WTC11 (cell line): ENCODE measurements around the gene SYCN. TPM values are rescaled to one million over a fixed set of nuclear protein-coding genes. Genes with fewer than 3 reads are reported as not detected.
"Not testable (repeated sequence)": the region's sequence is repeated elsewhere in the genome, so short reads cannot be mapped to it uniquely, and the experiment has no call there.

Experiments used
- ATAC-seq: fragments of 200-7000 bp; cut with Tn5 transposase; 2 replicates; pipeline ENCODE4 v1.10.0; 2021; ENCODE audit warnings: mild to moderate bottlenecking, moderate library complexity
- CTCF ChIA-PET: fragments of 300-600 bp; sonication (Branson Sonifier 250); formaldehyde crosslinking; loops from one replicate; lab custom pipeline; 2021; ENCODE audit warnings: antibody characterized with exemption; lab: Charles Lee
- POLR2A ChIA-PET: fragments of 350-600 bp; sonication (Branson Sonifier 250); formaldehyde crosslinking; loops from one replicate; lab custom pipeline; 2021; ENCODE audit warnings: antibody characterized with exemption; lab: Charles Lee
- DNase-seq: peaks from one replicate; pipeline ENCODE4 v3.0.0; 2021; ENCODE audit warnings: low spot score
- H3K27ac Mint-ChIP-seq: 2 replicates; pipeline ENCODE4 v1.8.0; 2021; ENCODE audit warnings: mixed read lengths
- H3K27me3 Mint-ChIP-seq: 2 replicates; pipeline ENCODE4 v1.8.0; 2021; ENCODE audit warnings: low read depth, mild to moderate bottlenecking, moderate library complexity, mixed read lengths
- H3K36me3 Mint-ChIP-seq: 2 replicates; pipeline ENCODE4 v1.8.0; 2021; ENCODE audit warnings: mixed read lengths
- H3K4me1 Mint-ChIP-seq: 2 replicates; pipeline ENCODE4 v1.8.0; 2022; ENCODE audit warnings: mixed read lengths
- H3K4me3 Mint-ChIP-seq: 2 replicates; pipeline ENCODE4 v1.8.0; 2021; ENCODE audit warnings: mild to moderate bottlenecking, moderate library complexity, mixed read lengths
- H3K9me3 Mint-ChIP-seq: 2 replicates; pipeline ENCODE4 v1.8.0; 2021; ENCODE audit warnings: mixed read lengths
- CBFB ChIP-seq: sonication (generic); formaldehyde crosslinking; IDR thresholded peaks from 2 replicates; pipeline ENCODE4 v1.8.1; 2022; ENCODE audit warnings: mild to moderate bottlenecking, low read depth, missing genetic modification reagents
- ESRRA ChIP-seq: sonication (generic); formaldehyde crosslinking; IDR thresholded peaks from 2 replicates; pipeline ENCODE4 v1.8.1; 2022; ENCODE audit warnings: mild to moderate bottlenecking, missing genetic modification reagents, borderline replicate concordance
- HMGA2 ChIP-seq: fragments of 250-450 bp; sonication (Bioruptor Pico); IDR thresholded peaks from 2 replicates; pipeline ENCODE4 v1.4.0; 2021; ENCODE audit warnings: mild to moderate bottlenecking, moderate library complexity
- MXD4 ChIP-seq: fragments of 250-450 bp; sonication (Bioruptor Pico); IDR thresholded peaks from 2 replicates; pipeline ENCODE4 v1.8.0; 2021; ENCODE audit warnings: mild to moderate bottlenecking, moderate library complexity, borderline replicate concordance
- NR1H2 ChIP-seq: sonication (generic); formaldehyde crosslinking; IDR thresholded peaks from 2 replicates; pipeline ENCODE4 v1.9.0; 2021; ENCODE audit warnings: mild to moderate bottlenecking, moderate library complexity, missing genetic modification reagents
- TEAD4 ChIP-seq: sonication (generic); formaldehyde crosslinking; IDR thresholded peaks from 2 replicates; pipeline ENCODE4 v1.8.0; 2022; ENCODE audit warnings: mild to moderate bottlenecking, missing genetic modification reagents
- ZNF121 ChIP-seq: sonication (generic); formaldehyde crosslinking; IDR thresholded peaks from 2 replicates; pipeline ENCODE4 v1.8.0; 2023; ENCODE audit warnings: missing genetic modification reagents
- total RNA-seq: library from RNA; stranded (reverse); gene quantifications from 3 replicates; pipeline ENCODE4 v1.2.3, GENCODE V29; 2021
- TF ChIP-seq, protein P1 (sequence below): sonication (generic); formaldehyde crosslinking; IDR thresholded peaks from 2 replicates; pipeline ENCODE4 v1.8.0; 2022; ENCODE audit warnings: missing genetic modification reagents
- TF ChIP-seq, protein P2 (sequence below): fragments of 250-450 bp; sonication (Bioruptor Pico); IDR thresholded peaks from 2 replicates; pipeline ENCODE4 v1.9.0; 2021; ENCODE audit warnings: moderate library complexity, mild to moderate bottlenecking, inconsistent platforms, borderline replicate concordance
- TF ChIP-seq, protein P3 (sequence below): sonication (generic); formaldehyde crosslinking; IDR thresholded peaks from 2 replicates; pipeline ENCODE4 v1.8.0; 2022; ENCODE audit warnings: mild to moderate bottlenecking, missing genetic modification reagents
- TF ChIP-seq, protein P4 (sequence below): fragments of 250-450 bp; sonication (Bioruptor Pico); IDR thresholded peaks from 2 replicates; pipeline ENCODE4 v1.8.0; 2021; ENCODE audit warnings: mild to moderate bottlenecking
- TF ChIP-seq, protein P5 (sequence below): sonication (generic); formaldehyde crosslinking; IDR thresholded peaks from 2 replicates; pipeline ENCODE4 v1.8.0; 2023; ENCODE audit warnings: missing genetic modification reagents

SYCN gene
- total RNA-seq, 1 experiment from 2014 or later = 0.77 TPM

DNA sequence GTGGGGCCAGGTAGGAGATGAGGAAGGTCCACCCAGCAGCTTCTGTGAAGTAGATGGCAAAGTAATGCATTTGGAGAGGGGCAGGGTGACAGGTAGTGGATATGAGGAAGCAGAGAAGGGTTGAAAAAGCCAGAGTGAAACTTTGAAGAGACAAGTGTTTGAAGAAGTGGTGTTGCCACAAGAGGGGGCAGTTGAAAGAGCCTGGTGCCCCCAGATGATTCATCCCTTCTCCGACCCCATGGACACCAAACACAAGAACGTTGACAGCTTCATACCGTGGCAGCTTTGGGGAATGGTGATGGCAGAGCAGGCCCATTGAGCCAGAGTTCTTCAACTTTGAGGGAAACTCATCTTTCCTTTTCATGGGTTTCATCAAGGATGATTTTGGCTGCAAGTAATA, 20.8 kb upstream of the SYCN start (continued):
- TF ChIP-seq, protein P1, sequence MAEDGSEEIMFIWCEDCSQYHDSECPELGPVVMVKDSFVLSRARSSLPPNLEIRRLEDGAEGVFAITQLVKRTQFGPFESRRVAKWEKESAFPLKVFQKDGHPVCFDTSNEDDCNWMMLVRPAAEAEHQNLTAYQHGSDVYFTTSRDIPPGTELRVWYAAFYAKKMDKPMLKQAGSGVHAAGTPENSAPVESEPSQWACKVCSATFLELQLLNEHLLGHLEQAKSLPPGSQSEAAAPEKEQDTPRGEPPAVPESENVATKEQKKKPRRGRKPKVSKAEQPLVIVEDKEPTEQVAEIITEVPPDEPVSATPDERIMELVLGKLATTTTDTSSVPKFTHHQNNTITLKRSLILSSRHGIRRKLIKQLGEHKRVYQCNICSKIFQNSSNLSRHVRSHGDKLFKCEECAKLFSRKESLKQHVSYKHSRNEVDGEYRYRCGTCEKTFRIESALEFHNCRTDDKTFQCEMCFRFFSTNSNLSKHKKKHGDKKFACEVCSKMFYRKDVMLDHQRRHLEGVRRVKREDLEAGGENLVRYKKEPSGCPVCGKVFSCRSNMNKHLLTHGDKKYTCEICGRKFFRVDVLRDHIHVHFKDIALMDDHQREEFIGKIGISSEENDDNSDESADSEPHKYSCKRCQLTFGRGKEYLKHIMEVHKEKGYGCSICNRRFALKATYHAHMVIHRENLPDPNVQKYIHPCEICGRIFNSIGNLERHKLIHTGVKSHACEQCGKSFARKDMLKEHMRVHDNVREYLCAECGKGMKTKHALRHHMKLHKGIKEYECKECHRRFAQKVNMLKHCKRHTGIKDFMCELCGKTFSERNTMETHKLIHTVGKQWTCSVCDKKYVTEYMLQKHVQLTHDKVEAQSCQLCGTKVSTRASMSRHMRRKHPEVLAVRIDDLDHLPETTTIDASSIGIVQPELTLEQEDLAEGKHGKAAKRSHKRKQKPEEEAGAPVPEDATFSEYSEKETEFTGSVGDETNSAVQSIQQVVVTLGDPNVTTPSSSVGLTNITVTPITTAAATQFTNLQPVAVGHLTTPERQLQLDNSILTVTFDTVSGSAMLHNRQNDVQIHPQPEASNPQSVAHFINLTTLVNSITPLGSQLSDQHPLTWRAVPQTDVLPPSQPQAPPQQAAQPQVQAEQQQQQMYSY (CRISPR knock-in tag) = no peak
- TF ChIP-seq MXD4 (CRISPR knock-in tag) (no peak), TEAD4 (no peak), NR1H2 (CRISPR knock-in tag) (no peak), ZNF121 (CRISPR knock-in tag) (no peak), ESRRA (CRISPR knock-in tag) (no peak), CBFB (CRISPR knock-in tag) (no peak)
- TF ChIP-seq, protein P2, sequence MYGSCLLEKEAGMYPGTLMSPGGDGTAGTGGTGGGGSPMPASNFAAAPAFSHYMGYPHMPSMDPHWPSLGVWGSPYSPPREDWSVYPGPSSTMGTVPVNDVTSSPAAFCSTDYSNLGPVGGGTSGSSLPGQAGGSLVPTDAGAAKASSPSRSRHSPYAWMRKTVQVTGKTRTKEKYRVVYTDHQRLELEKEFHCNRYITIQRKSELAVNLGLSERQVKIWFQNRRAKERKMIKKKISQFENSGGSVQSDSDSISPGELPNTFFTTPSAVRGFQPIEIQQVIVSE = no peak
- TF ChIP-seq, protein P3, sequence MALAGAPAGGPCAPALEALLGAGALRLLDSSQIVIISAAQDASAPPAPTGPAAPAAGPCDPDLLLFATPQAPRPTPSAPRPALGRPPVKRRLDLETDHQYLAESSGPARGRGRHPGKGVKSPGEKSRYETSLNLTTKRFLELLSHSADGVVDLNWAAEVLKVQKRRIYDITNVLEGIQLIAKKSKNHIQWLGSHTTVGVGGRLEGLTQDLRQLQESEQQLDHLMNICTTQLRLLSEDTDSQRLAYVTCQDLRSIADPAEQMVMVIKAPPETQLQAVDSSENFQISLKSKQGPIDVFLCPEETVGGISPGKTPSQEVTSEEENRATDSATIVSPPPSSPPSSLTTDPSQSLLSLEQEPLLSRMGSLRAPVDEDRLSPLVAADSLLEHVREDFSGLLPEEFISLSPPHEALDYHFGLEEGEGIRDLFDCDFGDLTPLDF = no peak
- TF ChIP-seq, protein P4, sequence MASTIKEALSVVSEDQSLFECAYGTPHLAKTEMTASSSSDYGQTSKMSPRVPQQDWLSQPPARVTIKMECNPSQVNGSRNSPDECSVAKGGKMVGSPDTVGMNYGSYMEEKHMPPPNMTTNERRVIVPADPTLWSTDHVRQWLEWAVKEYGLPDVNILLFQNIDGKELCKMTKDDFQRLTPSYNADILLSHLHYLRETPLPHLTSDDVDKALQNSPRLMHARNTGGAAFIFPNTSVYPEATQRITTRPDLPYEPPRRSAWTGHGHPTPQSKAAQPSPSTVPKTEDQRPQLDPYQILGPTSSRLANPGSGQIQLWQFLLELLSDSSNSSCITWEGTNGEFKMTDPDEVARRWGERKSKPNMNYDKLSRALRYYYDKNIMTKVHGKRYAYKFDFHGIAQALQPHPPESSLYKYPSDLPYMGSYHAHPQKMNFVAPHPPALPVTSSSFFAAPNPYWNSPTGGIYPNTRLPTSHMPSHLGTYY = no peak

DNA sequence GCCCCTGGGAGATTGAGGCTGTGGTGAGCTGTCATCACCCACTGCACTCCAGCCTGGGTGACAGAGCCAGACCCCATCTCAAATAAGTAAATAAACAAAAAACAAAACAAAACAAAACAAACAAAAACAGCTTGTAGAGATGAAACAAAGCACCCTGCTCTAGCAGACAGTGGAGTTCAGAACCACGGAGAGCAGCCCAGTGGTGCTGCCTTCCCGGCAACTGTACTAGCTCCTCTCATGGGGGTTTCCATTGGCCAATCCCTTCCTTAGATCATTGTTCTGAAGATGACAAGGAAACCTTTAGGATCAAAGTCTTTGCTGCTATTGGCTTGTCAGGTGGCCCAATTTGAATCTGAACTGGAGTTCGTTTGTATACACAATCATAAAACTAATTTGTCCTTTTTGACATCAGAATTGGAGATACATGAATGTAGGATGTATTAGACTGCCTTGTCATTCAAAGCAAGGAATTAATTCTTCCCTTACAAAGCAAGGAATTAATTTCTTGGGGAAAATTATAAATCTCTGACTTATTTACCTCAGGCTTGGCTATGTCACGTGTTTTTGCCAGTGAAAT, 19.7 kb upstream of the SYCN start:
- Mint-ChIP-seq H3K27ac (no peak overlapping the region), H3K36me3 (no peaks in the 10 kb centered on the region), H3K9me3 (no peaks in the 10 kb centered on the region), H3K27me3 (peaks cover 45% of the 10 kb centered on the region), H3K4me3 (no peak overlapping the region), H3K4me1 (no peaks in the 10 kb centered on the region)
- ATAC-seq (peak; percentile 68), DNase-seq (peak; percentile 67)
- ChIA-PET POLR2A (no interaction called here), CTCF (interaction anchor here (0.7 to 1.0 kb wide), 8 partner anchors 9 to 171 kb away, joined by 3 to 6 read pairs (median 4); partner anchors contain the start of gene SYCN)
- TF ChIP-seq HMGA2 (CRISPR knock-in tag) = no peak
- TF ChIP-seq, protein P5, sequence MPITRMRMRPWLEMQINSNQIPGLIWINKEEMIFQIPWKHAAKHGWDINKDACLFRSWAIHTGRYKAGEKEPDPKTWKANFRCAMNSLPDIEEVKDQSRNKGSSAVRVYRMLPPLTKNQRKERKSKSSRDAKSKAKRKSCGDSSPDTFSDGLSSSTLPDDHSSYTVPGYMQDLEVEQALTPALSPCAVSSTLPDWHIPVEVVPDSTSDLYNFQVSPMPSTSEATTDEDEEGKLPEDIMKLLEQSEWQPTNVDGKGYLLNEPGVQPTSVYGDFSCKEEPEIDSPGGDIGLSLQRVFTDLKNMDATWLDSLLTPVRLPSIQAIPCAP (CRISPR knock-in tag) = no peak

DNA sequence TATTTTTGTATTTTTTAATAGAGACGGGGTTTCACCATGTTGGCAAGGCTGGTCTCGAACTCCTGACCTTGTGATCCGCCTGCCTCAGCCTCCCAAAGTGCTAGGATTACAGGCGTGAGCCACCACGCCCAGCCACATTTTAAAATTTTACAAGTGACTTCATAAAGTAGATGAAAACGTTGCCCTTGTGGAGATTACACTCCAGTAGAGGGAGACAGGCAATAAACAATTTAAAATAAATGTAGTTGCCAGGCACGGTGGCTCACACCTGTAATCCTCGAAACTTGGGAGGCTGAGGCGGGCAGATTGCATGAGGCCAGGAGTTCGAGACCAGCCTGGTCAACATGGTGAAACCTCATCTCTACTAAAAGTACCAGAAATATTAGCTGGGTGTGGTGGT, 15.0 kb upstream of the SYCN start:
- ATAC-seq, H3K4me3 Mint-ChIP-seq, DNase-seq, H3K27ac Mint-ChIP-seq, H3K4me1 Mint-ChIP-seq, POLR2A ChIA-PET, H3K36me3 Mint-ChIP-seq: not testable (repeated sequence)
- H3K27me3 Mint-ChIP-seq = peaks cover 52% of the 10 kb centered on the region
- CTCF ChIA-PET = interaction anchor here (0.9 kb wide), 1 partner anchor 123 kb away, joined by 7 read pairs; the partner anchor contains the start of gene SAMD4B
- peaks cover 19% of the 10 kb centered on the region for H3K9me3 Mint-ChIP-seq
